Aorta (tissue), 5 donors: ENCODE results near the gene CAPN5. TPM values are rescaled to one million over a fixed set of nuclear protein-coding genes. Genes with fewer than 3 reads are reported as not detected.

ENCODE experiments used
- ATAC-seq: fragments of 200-7000 bp; cut with Tn5 transposase; one replicate; pipeline ENCODE4 v1.9.1; 2022; ENCODE audit warnings: moderate library complexity; ENCODE audit not compliant: low FRiP score
- DNase-seq, 2 donors: peaks; one replicate each; pipeline ENCODE4 v3.0.0-alpha.2; 2020
- H3K27ac ChIP-seq, 2 donors: one replicate each; pipeline ENCODE4 v1.5.1; 2013; ENCODE audit warnings: low read length in 2 of 2, mild to moderate bottlenecking in 2 of 2, moderate library complexity in 2 of 2, control low read depth in 1 of 2, inconsistent platforms in 1 of 2, low read depth in 1 of 2
- H3K27me3 ChIP-seq, 2 donors: one replicate each; pipeline ENCODE4 v1.6.1; 2013; ENCODE audit warnings: control low read depth in 1 of 2, low read length in 1 of 2, mild to moderate bottlenecking in 1 of 2, moderate library complexity in 1 of 2; ENCODE audit not compliant: insufficient read depth in 2 of 2, control insufficient read depth in 1 of 2
- H3K36me3 ChIP-seq, 2 donors: one replicate each; pipeline ENCODE4 v1.6.1; 2013; ENCODE audit warnings: control low read depth in 1 of 2, low read length in 1 of 2, mild to moderate bottlenecking in 1 of 2; ENCODE audit not compliant: insufficient read depth in 2 of 2, control insufficient read depth in 1 of 2
- H3K4me1 ChIP-seq, 2 donors: one replicate each; pipeline ENCODE4 v1.6.1; 2013; ENCODE audit warnings: low read length in 2 of 2, control low read depth in 1 of 2, mild to moderate bottlenecking in 1 of 2, moderate library complexity in 1 of 2; ENCODE audit not compliant: insufficient read depth in 2 of 2, control insufficient read depth in 1 of 2
- H3K4me3 ChIP-seq, 2 donors: one replicate each; pipeline ENCODE4 v1.5.1; 2013; ENCODE audit warnings: low read length in 2 of 2, control low read depth in 1 of 2, mild to moderate bottlenecking in 1 of 2
- H3K9me3 ChIP-seq: one replicate; pipeline ENCODE4 v1.6.1; 2013; ENCODE audit warnings: mild to moderate bottlenecking, low read length; ENCODE audit not compliant: control insufficient read depth
- WGBS, 2 donors: extraction: QIAGEN DNeasy Blood & Tissue Kit; methylation state at CpG; one replicate each; pipeline ENCODE4 v1.1.7; 2013; 5-methylcytosine and 5-hydroxymethylcytosine counted together
- intact Hi-C, 2 donors: fragments of 100-400 bp; cut with DNase I; formaldehyde crosslinking; loops; one replicate each; pipeline versions ENCODE4 v1.14.2 to v1.15.0; 2022
- polyA plus RNA-seq, 2 donors: library from polyadenylated mRNA; stranded (reverse); fragments of 200-250 nt; gene quantifications; one replicate each; pipeline ENCODE4 v1.2.3, GENCODE V29; 2013
- total RNA-seq, 2 donors: library from RNA; stranded (reverse); fragmentation: NEBNext Ultra II Directional; extraction: Animal tissue kit (Norgen Biotek cat#: 25700); gene quantifications; one replicate each; pipeline ENCODE4 v1.2.1, GENCODE V29; 2021
- donor health status: healthy with polysubstance abuse.
- donor health status: Bipolar disorder and iron deficiency.
- donor health status: DM: no; HTN: no; CAD: no.
- donor health status: DM: no; HTN: no; CAD: no.
- donor health status: DM: yes; HTN: yes; CAD: no.

The CAPN5 gene
- total and polyA plus RNA-seq, 4 donors, result 6.9 to 22.4 (median 10.8) TPM

DNA sequence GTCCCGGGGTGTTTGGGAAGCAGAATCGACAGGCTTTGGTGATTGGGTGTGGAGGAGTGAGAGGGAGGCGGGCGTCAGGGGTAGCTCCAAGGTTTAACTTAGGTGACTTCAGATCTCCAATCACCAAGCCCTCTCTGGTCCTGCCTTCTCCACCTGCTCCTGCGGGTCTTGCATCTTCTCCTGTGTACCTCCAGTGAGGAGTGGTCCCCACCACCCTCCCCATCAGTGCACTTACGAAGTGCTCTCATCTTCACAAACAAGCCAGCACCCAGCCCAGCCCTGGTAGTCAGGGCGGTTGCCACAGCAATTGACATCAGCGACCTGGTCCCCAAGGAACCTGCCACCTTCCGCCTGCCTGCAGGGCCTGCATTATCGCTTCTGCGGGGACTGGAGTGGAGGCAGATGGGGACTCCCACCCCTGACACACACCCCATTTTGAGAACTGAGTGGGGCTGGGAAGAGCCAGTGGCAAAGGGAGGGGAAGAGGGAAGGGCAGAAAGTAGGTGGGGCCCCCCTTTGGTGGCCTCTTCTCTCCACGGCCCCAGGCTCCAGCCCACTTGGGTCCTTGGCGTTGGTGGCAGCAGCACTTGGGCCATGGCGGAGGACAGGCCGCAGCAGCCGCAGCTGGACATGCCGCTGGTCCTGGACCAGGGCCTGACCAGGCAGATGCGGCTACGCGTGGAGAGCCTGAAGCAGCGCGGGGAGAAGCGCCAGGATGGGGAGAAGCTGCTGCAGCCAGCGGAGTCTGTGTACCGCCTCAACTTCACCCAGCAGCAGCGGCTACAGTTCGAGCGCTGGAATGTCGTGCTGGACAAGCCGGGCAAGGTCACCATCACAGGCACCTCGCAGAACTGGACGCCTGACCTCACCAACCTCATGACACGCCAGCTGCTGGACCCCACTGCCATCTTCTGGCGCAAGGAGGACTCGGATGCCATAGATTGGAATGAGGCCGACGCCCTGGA, 35.8 kb downstream of the CAPN5 start, which contains the start of gene OMP:
Gene OMP (plus strand): TSS at position 595 of the 965 bp plus-strand sequence. CDS start 0 bp downstream, at position 595.
- intact Hi-C loops, result loop anchor here in 1 of 2 donors (10.0 kb wide), 1 partner anchor 368 kb away; no protein-coding TSS in a partner anchor
- H3K4me3 ChIP-seq, result no peak within 1 kb of the TSS
- H3K36me3 ChIP-seq, result no peaks in the 10 kb centered on the region
- H3K27me3 ChIP-seq, result no peaks in the 10 kb centered on the region
- H3K4me1 ChIP-seq, result no peaks in the 10 kb centered on the region
- WGBS, 2 donors, result 93 to 94% methylated on average over 37 of the region's 37 CpGs
- ATAC-seq (no peak), DNase-seq (peak in 1 of 2 donors; percentile 30)
- H3K9me3 ChIP-seq, result no peaks in the 10 kb centered on the region
- H3K27ac ChIP-seq, result no peak within 1 kb of the TSS

DNA sequence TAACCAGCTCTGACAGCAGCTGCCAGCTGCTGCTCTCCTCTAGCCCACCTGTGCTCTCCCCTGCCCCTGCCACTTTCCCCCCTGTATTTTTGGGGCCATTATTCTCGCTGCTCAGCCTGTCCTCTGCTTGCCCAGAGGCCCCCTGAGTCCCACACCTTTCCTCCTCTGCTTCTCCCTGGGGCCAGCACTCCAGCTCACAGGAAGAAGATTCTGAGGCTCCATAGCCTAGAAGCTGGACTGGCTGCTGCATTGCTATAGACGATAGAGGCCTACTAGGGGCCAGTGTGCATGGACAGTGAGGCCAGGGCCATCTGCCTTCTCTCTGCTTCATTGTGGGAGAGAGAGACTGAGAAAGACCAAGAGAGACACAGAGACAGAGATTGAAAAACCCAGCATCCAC, 36.5 kb downstream of the CAPN5 start:
- intact Hi-C loops, result loop anchor here in 1 of 2 donors (10.0 kb wide), 1 partner anchor 369 kb away; no protein-coding TSS in a partner anchor
- 92 to 94% methylated on average over 2 of the region's 2 CpGs for WGBS, 2 donors

DNA sequence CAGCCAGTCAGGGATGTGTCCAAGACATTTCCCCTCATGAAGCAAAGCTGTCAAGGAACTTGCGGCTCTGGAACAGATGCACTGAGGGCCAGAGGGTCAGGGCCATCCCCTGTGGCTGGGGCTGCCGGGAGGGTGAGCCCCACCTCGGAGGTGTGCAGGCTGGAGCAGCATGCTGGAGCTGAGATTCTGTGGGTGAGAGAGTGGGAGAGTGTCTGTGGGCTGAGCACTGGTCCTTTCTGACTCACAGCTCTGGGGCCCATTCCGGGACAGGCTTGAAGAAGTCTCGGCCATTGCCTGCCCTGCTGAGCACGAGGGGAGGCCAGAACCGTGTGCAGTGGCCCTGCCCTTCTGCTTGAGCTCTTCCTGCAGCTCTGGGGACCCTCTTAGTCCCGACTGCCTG, 38.0 kb downstream of the CAPN5 start:
- no peak for DNase-seq
- no peaks in the 10 kb centered on the region for H3K27me3 ChIP-seq
- H3K4me1 ChIP-seq, result no peaks in the 10 kb centered on the region
- intact Hi-C loops, result loop anchor here in 1 of 2 donors (10.0 kb wide), 1 partner anchor 370 kb away; no protein-coding TSS in a partner anchor
- WGBS, 2 donors, result 86 to 92% methylated on average over 8 of the region's 8 CpGs
- H3K9me3 ChIP-seq, result no peaks in the 10 kb centered on the region
- no peak for ATAC-seq
- H3K36me3 ChIP-seq, result no peaks in the 10 kb centered on the region
- no peak overlapping the region for H3K4me3 ChIP-seq
- no peak overlapping the region for H3K27ac ChIP-seq

More for the DNA sequence above, 36.5 kb downstream of the CAPN5 start:
- DNase-seq, result no peak
- no peak for ATAC-seq
- no peaks in the 10 kb centered on the region for H3K4me1 ChIP-seq
- H3K9me3 ChIP-seq, result no peaks in the 10 kb centered on the region
- H3K27me3 ChIP-seq, result no peaks in the 10 kb centered on the region
- no peak overlapping the region for H3K4me3 ChIP-seq
- H3K36me3 ChIP-seq, result no peaks in the 10 kb centered on the region
- no peak overlapping the region for H3K27ac ChIP-seq

DNA sequence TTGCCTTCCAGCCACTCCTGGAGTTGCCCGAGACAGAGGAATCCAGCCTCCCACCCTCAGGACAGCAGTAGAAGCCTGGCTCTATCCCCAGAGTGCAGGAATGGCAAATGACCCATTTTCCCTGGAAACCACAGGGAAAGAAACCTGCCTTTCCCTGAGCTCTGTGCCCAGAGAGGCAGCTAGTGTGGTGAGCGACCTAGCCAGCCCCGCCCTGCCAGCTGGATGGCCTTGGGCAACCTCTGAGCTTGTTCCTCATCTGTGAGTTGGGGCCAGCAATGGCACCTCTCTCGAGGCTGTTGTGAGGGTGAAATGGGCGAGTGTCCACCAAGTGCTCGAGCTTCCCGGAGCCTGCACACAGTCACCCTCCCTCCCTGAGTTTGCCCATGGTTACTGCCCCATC, 39.5 kb downstream of the CAPN5 start:
- Histone ChIP-seq H3K36me3 (no peaks in the 10 kb centered on the region), H3K27ac (no peak overlapping the region), H3K9me3 (no peaks in the 10 kb centered on the region), H3K4me3 (no peak overlapping the region), H3K4me1 (no peaks in the 10 kb centered on the region), H3K27me3 (no peaks in the 10 kb centered on the region)
- intact Hi-C loops, result loop anchor here in 1 of 2 donors (10.0 kb wide), 1 partner anchor 372 kb away; no protein-coding TSS in a partner anchor
- no peak for DNase-seq
- WGBS, 2 donors, result 43 to 51% methylated on average over 7 of the region's 7 CpGs
- no peak for ATAC-seq

DNA sequence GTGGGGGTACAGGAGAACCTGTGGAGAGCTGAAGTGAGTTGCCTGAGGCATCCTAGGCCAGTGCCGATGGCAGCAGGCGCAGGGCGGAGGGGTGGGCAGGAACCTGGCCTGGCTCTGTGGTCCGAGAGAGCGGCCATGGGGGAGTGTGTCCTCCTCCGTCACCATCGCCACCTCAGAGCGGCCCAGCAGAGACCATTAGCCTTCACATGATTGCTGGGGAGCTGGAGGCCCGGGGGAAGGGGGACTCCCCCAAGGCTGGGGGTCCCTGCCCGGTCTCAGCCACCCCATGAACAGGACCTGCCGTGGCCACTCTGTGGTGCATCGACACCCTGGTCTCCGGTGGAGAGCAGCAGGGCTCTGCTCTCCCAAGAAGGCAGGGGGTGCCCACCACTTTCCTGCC, 40.0 kb downstream of the CAPN5 start:
- ATAC-seq, result no peak
- Histone ChIP-seq H3K9me3 (no peaks in the 10 kb centered on the region), H3K27ac (no peak overlapping the region), H3K4me1 (no peaks in the 10 kb centered on the region), H3K36me3 (no peaks in the 10 kb centered on the region), H3K4me3 (no peak overlapping the region), H3K27me3 (no peaks in the 10 kb centered on the region)
- intact Hi-C loops, result loop anchor here in 1 of 2 donors (10.0 kb wide), 1 partner anchor 372 kb away; no protein-coding TSS in a partner anchor
- 97% methylated on average over 13 of the region's 13 CpGs for WGBS, 2 donors
- DNase-seq, result no peak

DNA sequence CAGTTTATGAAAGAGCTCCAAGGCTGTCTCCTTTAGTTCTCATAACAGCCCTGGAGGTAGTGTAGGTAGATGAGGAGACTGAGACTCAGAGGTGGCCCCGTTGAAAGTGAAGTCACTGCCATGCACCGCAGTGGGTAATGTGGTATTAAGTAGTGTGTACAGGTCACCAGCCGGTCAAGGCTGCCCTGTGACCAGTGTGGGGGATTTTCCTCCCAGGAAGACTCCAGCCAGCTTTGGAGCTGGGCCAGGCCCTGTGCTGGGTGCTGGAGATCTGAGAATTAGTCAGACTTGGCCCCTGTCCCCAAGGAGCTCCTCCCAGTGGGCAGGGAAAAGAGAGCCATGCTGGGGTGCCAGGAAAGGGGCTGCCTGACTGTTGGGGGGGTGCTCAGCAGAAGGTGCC, 41.2 kb downstream of the CAPN5 start:
- intact Hi-C loops, result loop anchor here in 1 of 2 donors (10.0 kb wide), 1 partner anchor 373 kb away; no protein-coding TSS in a partner anchor
- no peak overlapping the region for H3K4me3 ChIP-seq
- no peaks in the 10 kb centered on the region for H3K9me3 ChIP-seq
- H3K27ac ChIP-seq, result no peak overlapping the region
- H3K36me3 ChIP-seq, result no peaks in the 10 kb centered on the region
- DNase-seq (peak; percentile 90 to 91), ATAC-seq (peak; percentile 56)
- H3K4me1 ChIP-seq, result no peaks in the 10 kb centered on the region
- no peaks in the 10 kb centered on the region for H3K27me3 ChIP-seq
- WGBS, 2 donors, result 0 to 11% methylated on average over 3 of the region's 3 CpGs

DNA sequence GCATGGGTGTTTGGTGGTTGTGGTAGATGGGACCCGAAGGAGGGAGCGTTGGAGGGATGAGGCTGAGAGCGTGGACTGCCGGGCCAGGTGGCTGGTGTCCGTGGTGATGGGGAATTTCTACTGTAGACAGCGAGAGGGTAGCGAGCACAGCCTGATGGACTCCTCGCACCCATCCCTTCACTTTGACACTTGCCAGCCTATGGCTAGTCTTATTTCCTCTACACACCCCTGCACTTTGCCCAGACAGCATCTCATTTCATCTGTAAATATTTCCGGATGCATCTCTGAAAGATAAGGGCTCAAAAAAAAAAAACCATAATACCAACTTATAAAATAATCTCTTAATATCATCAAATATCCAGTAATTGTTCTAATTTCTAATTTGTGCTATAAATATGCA, 41.7 kb downstream of the CAPN5 start:
- no peaks in the 10 kb centered on the region for H3K9me3 ChIP-seq
- no peaks in the 10 kb centered on the region for H3K27me3 ChIP-seq
- H3K36me3 ChIP-seq, result no peaks in the 10 kb centered on the region
- intact Hi-C loops, result loop anchor here in 1 of 2 donors (10.0 kb wide), 1 partner anchor 374 kb away; no protein-coding TSS in a partner anchor
- no peak overlapping the region for H3K4me3 ChIP-seq
- ATAC-seq (no peak), DNase-seq (no peak)
- H3K4me1 ChIP-seq, result no peaks in the 10 kb centered on the region
- H3K27ac ChIP-seq, result no peak overlapping the region
- WGBS, 2 donors, result 89 to 91% methylated on average over 9 of the region's 9 CpGs

DNA sequence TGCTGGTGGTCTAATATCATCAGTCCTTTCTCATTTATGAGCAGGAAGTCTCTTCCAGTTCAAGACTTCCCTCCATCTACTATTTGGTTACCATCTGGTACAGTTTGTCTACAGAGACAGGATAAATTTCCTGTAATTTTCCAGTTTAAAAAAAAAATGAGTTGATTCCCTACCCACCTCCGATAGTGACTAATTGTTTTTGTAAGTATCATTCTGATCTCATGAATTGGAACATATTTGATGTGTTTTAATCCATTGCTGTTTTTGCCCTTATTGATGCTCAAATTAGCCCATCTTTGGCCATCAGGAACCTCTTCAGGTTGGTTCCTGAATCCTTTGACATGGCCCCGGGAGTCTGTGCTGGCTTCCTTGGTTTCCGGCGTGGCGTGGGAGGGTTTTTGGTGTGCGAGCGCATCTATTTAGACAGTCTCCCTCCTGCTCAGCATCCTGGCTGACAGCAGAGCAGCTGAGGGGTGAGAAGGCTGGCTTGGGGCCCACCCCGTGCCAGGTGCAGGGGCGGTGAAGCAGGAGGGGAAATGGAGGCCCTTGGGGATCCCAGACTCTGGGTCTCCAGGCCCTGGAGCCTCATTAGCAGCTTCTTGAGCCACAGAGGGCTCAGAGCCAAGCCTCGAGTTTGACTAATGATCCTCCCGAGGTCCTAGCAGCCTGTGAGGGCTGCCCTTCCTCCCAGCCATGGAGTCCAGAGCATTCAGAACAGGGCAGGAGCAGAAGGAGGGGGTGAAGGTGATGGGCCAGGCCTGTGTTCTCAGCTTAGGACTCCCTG, 42.7 kb downstream of the CAPN5 start:
- ATAC-seq, result no peak
- H3K9me3 ChIP-seq, result no peaks in the 10 kb centered on the region
- H3K36me3 ChIP-seq, result no peaks in the 10 kb centered on the region
- H3K27me3 ChIP-seq, result no peaks in the 10 kb centered on the region
- WGBS, 2 donors, result 74 to 78% methylated on average over 10 to 11 of the region's 11 CpGs
- no peak for DNase-seq
- no peaks in the 10 kb centered on the region for H3K4me1 ChIP-seq
- intact Hi-C loops, result loop anchor here in 1 of 2 donors (10.0 kb wide), 1 partner anchor 375 kb away; no protein-coding TSS in a partner anchor
- H3K27ac ChIP-seq, result no peak overlapping the region
- H3K4me3 ChIP-seq, result no peak overlapping the region
